Loucy (cell line): Measurements from ENCODE around the gene PPP2R1B.

Experiments
- H2AFZ ChIP-seq: fragments of 200-600 bp; sonication (generic); 2 replicates; pipeline ENCODE4 v1.6.0; 2016; ENCODE audit warnings: antibody characterized with exemption, mild to moderate bottlenecking, low read length, moderate library complexity
- H3F3A ChIP-seq: fragments of 200-600 bp; 2 replicates; pipeline ENCODE4 v1.6.0; 2016; ENCODE audit warnings: antibody characterized with exemption, low read depth, mild to moderate bottlenecking
- H3K27me3 ChIP-seq: fragments of 200-600 bp; sonication (generic); 2 replicates; pipeline ENCODE4 v1.6.1; 2014; ENCODE audit warnings: low read length, mild to moderate bottlenecking; ENCODE audit not compliant: insufficient read depth, poor library complexity, severe bottlenecking
- H3K36me3 ChIP-seq: fragments of 200-600 bp; sonication (generic); 2 replicates; pipeline ENCODE4 v1.6.1; 2016; ENCODE audit warnings: low read length; ENCODE audit not compliant: insufficient read depth
- H3K4me1 ChIP-seq: fragments of 200-600 bp; sonication (generic); 2 replicates; pipeline ENCODE4 v1.5.1; 2014; ENCODE audit warnings: low read length, mild to moderate bottlenecking; ENCODE audit not compliant: insufficient read depth, poor library complexity, severe bottlenecking
- H3K4me2 ChIP-seq: fragments of 200-600 bp; sonication (generic); 2 replicates; pipeline ENCODE4 v1.6.0; 2014; ENCODE audit warnings: antibody characterized with exemption, low read length, low read depth, mild to moderate bottlenecking; ENCODE audit not compliant: poor library complexity, severe bottlenecking
- H3K4me3 ChIP-seq: fragments of 200-600 bp; sonication (generic); 2 replicates; pipeline ENCODE4 v1.5.1; 2014; ENCODE audit warnings: low read length, mild to moderate bottlenecking, mixed read lengths; ENCODE audit not compliant: poor library complexity, severe bottlenecking
- H3K79me2 ChIP-seq: fragments of 200-600 bp; sonication (generic); 2 replicates; pipeline ENCODE4 v1.6.1; 2014; ENCODE audit warnings: low read length; ENCODE audit not compliant: insufficient read depth
- H3K9ac ChIP-seq: fragments of 200-600 bp; sonication (generic); 2 replicates; pipeline ENCODE4 v1.6.0; 2014; ENCODE audit warnings: mild to moderate bottlenecking, low read depth, low read length, moderate library complexity; ENCODE audit not compliant: poor library complexity, severe bottlenecking
- H3K9me2 ChIP-seq: fragments of 200-600 bp; sonication (generic); replicated peaks from 2 replicates; pipeline ENCODE4 v1.6.1; 2016; ENCODE audit warnings: low read depth, low read length, mixed read lengths
- H3K9me3 ChIP-seq: fragments of 200-600 bp; sonication (generic); 2 replicates; pipeline ENCODE4 v1.6.1; 2014; ENCODE audit warnings: mild to moderate bottlenecking, antibody characterized with exemption, low read length, low read depth; ENCODE audit not compliant: insufficient read depth
- H4K20me1 ChIP-seq: fragments of 200-600 bp; sonication (generic); 2 replicates; pipeline ENCODE4 v1.6.0; 2014; ENCODE audit warnings: antibody characterized with exemption, low read length, mild to moderate bottlenecking; ENCODE audit not compliant: insufficient read depth, poor library complexity, severe bottlenecking
- EZH2phosphoT487 ChIP-seq: fragments of 200-600 bp; IDR thresholded peaks from 2 replicates; pipeline ENCODE4 v1.6.1; 2018; ENCODE audit warnings: antibody characterized with exemption, mild to moderate bottlenecking, moderate library complexity, borderline replicate concordance
- TF ChIP-seq, protein P1 (sequence below): fragments of 200-600 bp; sonication (generic); conservative IDR thresholded peaks from 2 replicates; pipeline ENCODE4 v1.5.1; 2014; ENCODE audit warnings: mild to moderate bottlenecking, antibody characterized with exemption, low read length

The PPP2R1B gene

DNA sequence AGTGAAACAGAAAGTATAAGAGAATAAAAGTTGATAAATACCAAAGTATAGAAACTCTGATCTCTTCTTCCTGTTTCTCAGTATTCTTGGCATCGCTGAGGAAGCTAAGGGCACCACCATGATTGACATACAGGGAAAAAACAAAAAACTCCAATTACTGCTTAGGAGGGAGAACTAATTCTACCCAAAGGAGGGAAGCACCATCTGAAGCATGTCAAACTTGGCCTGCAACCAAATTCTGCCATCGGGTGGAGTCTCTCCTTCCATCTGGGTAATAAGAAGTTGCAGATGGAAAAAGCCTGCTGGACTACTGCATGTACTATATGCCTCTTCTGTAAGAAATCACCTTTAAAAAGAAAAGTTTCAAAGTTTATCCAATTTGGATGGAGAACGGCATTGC, 30.5 kb upstream of the PPP2R1B start:
- H3K9ac ChIP-seq: no peak overlapping the region
- no peak overlapping the region for H3K4me2 ChIP-seq
- H3F3A ChIP-seq: no peaks in the 10 kb centered on the region

DNA sequence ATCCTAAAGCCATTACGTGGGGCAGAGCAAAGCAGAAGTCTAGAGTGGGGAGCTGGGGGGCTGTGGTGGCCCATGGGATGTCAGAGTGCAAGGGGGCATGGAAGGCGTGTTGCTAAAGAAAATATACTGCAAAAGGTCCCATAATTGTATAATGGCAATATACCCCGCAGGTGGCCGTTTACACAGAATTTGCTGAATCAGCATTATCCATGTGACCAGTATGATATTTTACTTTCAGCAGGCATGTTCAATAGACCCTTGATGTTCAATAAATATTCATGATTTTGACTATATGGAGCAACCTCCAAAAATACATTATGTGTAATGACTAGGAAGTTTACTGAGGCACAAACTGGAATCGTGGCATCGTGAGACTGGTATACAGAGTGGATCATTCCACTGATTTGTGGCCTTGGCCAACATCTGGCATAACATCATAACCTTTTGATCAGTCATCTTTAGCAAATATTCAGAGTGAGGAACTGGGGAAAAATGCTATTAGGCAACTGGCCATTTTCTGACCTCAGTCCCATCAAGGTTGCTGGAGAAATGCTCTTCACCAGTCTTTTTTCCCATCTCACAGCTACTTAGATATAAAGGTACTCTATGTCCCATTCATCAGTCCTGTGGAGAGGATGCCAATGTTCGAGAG, 29.3 kb upstream of the PPP2R1B start:
- H3K4me3 ChIP-seq: no peak overlapping the region
- H3K36me3 ChIP-seq: peaks cover 42% of the 10 kb centered on the region; the same call in 1 of the 2 replicates
- H3K9ac ChIP-seq: no peak overlapping the region

More for the DNA sequence above, 30.5 kb upstream of the PPP2R1B start:
- Histone ChIP-seq H3K79me2 (no peaks in the 10 kb centered on the region), H3K9me2 (no peaks in the 10 kb centered on the region), H3K4me3 (no peak overlapping the region), H3K9me3 (no peaks in the 10 kb centered on the region), H3K36me3 (peaks cover 50% of the 10 kb centered on the region; the same call in 1 of the 2 replicates), H4K20me1 (no peaks in the 10 kb centered on the region), H3K27me3 (no peaks in the 10 kb centered on the region), H3K4me1 (peaks cover 5% of the 10 kb centered on the region), H2AFZ (no peak overlapping the region)
- no peak for TF ChIP-seq EZH2phosphoT487
- TF ChIP-seq, protein P1, sequence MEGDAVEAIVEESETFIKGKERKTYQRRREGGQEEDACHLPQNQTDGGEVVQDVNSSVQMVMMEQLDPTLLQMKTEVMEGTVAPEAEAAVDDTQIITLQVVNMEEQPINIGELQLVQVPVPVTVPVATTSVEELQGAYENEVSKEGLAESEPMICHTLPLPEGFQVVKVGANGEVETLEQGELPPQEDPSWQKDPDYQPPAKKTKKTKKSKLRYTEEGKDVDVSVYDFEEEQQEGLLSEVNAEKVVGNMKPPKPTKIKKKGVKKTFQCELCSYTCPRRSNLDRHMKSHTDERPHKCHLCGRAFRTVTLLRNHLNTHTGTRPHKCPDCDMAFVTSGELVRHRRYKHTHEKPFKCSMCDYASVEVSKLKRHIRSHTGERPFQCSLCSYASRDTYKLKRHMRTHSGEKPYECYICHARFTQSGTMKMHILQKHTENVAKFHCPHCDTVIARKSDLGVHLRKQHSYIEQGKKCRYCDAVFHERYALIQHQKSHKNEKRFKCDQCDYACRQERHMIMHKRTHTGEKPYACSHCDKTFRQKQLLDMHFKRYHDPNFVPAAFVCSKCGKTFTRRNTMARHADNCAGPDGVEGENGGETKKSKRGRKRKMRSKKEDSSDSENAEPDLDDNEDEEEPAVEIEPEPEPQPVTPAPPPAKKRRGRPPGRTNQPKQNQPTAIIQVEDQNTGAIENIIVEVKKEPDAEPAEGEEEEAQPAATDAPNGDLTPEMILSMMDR: no peak

DNA sequence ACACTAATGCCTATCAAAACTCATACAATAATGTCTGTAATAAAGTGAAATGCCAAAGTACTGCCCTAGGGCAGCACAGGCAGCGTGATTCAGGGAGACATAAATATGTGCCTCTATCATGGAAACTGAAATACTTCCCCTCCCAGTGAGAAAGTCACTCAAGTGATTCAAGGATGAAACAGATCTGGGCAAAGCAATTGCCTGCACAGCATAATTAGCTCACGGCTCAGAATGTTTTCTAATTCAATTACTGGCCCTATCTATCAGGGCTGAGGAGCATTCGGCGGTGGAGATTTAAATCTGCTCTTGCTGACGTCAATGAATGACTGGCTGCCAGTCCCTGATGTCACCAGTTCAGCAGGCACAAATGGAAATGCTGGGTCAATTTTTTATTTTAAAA, 27.7 kb upstream of the PPP2R1B start:
- TF ChIP-seq, protein P1: no peak
- no peak for TF ChIP-seq EZH2phosphoT487
- Histone ChIP-seq H3K9me2 (no peaks in the 10 kb centered on the region), H4K20me1 (no peaks in the 10 kb centered on the region), H2AFZ (no peak overlapping the region), H3K79me2 (no peaks in the 10 kb centered on the region), H3K27me3 (no peaks in the 10 kb centered on the region), H3K36me3 (peaks cover 33% of the 10 kb centered on the region; the same call in 1 of the 2 replicates), H3K4me1 (peaks cover 5% of the 10 kb centered on the region), H3K9ac (no peak overlapping the region), H3K4me2 (no peak overlapping the region), H3K9me3 (no peaks in the 10 kb centered on the region), H3F3A (no peaks in the 10 kb centered on the region), H3K4me3 (no peak overlapping the region)

More for the DNA sequence above, 29.3 kb upstream of the PPP2R1B start:
- Histone ChIP-seq H3K79me2 (no peaks in the 10 kb centered on the region), H4K20me1 (no peaks in the 10 kb centered on the region), H3K9me3 (no peaks in the 10 kb centered on the region), H2AFZ (no peak overlapping the region), H3K4me1 (peaks cover 5% of the 10 kb centered on the region), H3K4me2 (no peak overlapping the region), H3K9me2 (no peaks in the 10 kb centered on the region), H3F3A (no peaks in the 10 kb centered on the region), H3K27me3 (no peaks in the 10 kb centered on the region)
- TF ChIP-seq, protein P1: no peak
- no peak for TF ChIP-seq EZH2phosphoT487
